GM12878 (cell line): ENCODE data around the gene HMGN3. TPM values are rescaled to one million over a fixed set of nuclear protein-coding genes. Genes with fewer than 3 reads are reported as not detected.

Experiments
- ATAC-seq: fragments of 200-7000 bp; cut with Tn5 transposase; 3 replicates; pipeline ENCODE4 v1.9.1; 2020; ENCODE audit warnings: mild to moderate bottlenecking, moderate library complexity
- BruUV-seq: library from RNA; stranded (reverse); fragments of 400-500 nt; replicated peaks from 2 replicates; lab custom pipeline; 2021; lab: Mats Ljungman, UMichigan
- CTCF ChIA-PET: fragments of 300-600 bp; sonication (Branson Sonifier 250); formaldehyde crosslinking; extraction: SDS; loops from one replicate; lab custom pipeline; 2021; ENCODE audit warnings: inconsistent platforms; lab: Yijun Ruan, JAX
- POLR2A ChIA-PET: fragments of 350-600 bp; formaldehyde crosslinking; extraction: SDS; loops from one replicate; lab custom pipeline; 2021; ENCODE audit warnings: inconsistent platforms; lab: Charles Lee
- RAD21 ChIA-PET: fragments of 300-600 bp; sonication (Branson Sonifier 250); formaldehyde crosslinking; loops from one replicate; lab custom pipeline; 2023; ENCODE audit warnings: antibody characterized with exemption; ENCODE audit not compliant: unreplicated experiment; lab: Charles Lee
- SMC1A ChIA-PET: fragments of 300-600 bp; sonication (Branson Sonifier 250); formaldehyde crosslinking; loops from one replicate; lab custom pipeline; 2023; ENCODE audit not compliant: unreplicated experiment, uncharacterized antibody; lab: Charles Lee
- DNase-seq: peaks from one replicate; pipeline ENCODE4 v3.0.0-alpha.2; 2011; ENCODE audit warnings: low read depth, low spot score
- FAIRE-seq: peaks from 3 replicates; lab custom pipeline; 2011; peaks lifted over from hg19 to GRCh38; lab: Jason Lieb, UNC
- H2AFZ ChIP-seq: 2 replicates; pipeline ENCODE4 v1.6.0; 2011; ENCODE audit warnings: low read depth, low read length, control low read depth; ENCODE audit not compliant: control insufficient read depth
- H3K27ac ChIP-seq: 2 replicates; pipeline ENCODE4 v1.5.1; 2011; ENCODE audit warnings: control low read depth; ENCODE audit not compliant: control insufficient read depth, insufficient read depth
- H3K27me3 ChIP-seq, 2 experiments: replicated peaks in 1 of 2; 2 replicates each; pipeline versions ENCODE4 v1.6.0 to v1.6.1; 2011; ENCODE audit warnings: low read length in 1 of 2; ENCODE audit not compliant: control insufficient read depth in 2 of 2, insufficient read depth in 2 of 2
- H3K36me3 ChIP-seq, 2 experiments: 2 replicates each; pipeline ENCODE4 v1.5.1; 2011; ENCODE audit warnings: low read length in 1 of 2; ENCODE audit not compliant: control insufficient read depth in 2 of 2, insufficient read depth in 2 of 2
- H3K4me1 ChIP-seq: 2 replicates; pipeline ENCODE4 v1.6.1; 2011; ENCODE audit warnings: mild to moderate bottlenecking, low read length, moderate library complexity, mixed read lengths; ENCODE audit not compliant: control insufficient read depth, insufficient read depth
- H3K4me2 ChIP-seq: 2 replicates; pipeline ENCODE4 v1.6.0; 2011; ENCODE audit warnings: control low read depth; ENCODE audit not compliant: control insufficient read depth, insufficient read depth
- H3K4me3 ChIP-seq: fragments of 200-600 bp; sonication (generic); 2 replicates; pipeline ENCODE4 v1.5.1; 2016
- H3K79me2 ChIP-seq: 2 replicates; pipeline ENCODE4 v1.6.0; 2011; ENCODE audit warnings: low read length; ENCODE audit not compliant: control insufficient read depth, insufficient read depth
- H3K9ac ChIP-seq: 2 replicates; pipeline ENCODE4 v1.8.0; 2011; ENCODE audit warnings: low read length, control low read depth, mixed read lengths; ENCODE audit not compliant: control insufficient read depth, insufficient read depth
- H3K9me3 ChIP-seq: replicated peaks from 3 replicates; pipeline ENCODE4 v1.5.1; 2011; ENCODE audit warnings: mild to moderate bottlenecking, low read length; ENCODE audit not compliant: control insufficient read depth, insufficient read depth
- H4K20me1 ChIP-seq: 2 replicates; pipeline ENCODE4 v1.6.0; 2011; ENCODE audit not compliant: control insufficient read depth, insufficient read depth
- BACH1 ChIP-seq: fragments of 450-650 bp; IDR thresholded peaks from 2 replicates; pipeline ENCODE4 v1.6.1; 2017; ENCODE audit warnings: mild to moderate bottlenecking, borderline replicate concordance
- BMI1 ChIP-seq: fragments of 450-650 bp; IDR thresholded peaks from 2 replicates; pipeline ENCODE4 v1.6.1; 2016; ENCODE audit warnings: mild to moderate bottlenecking, moderate library complexity, borderline replicate concordance
- CBX5 ChIP-seq: sonication (generic); IDR thresholded peaks from 2 replicates; pipeline ENCODE4 v1.6.1; 2016; ENCODE audit warnings: low read depth, moderate library complexity, mild to moderate bottlenecking, inconsistent platforms
- CREM ChIP-seq: IDR thresholded peaks from 2 replicates; pipeline ENCODE4 v1.6.1; 2014; ENCODE audit warnings: antibody characterized with exemption, low read depth
- GABPA ChIP-seq: IDR thresholded peaks from 2 replicates; pipeline ENCODE4 v1.6.1; 2014; ENCODE audit warnings: antibody characterized with exemption, low read depth, mild to moderate bottlenecking, inconsistent platforms
- PAX8 ChIP-seq: fragments of 450-650 bp; IDR thresholded peaks from 2 replicates; pipeline ENCODE4 v1.6.1; 2017; ENCODE audit warnings: mild to moderate bottlenecking, moderate library complexity
- REST ChIP-seq: IDR thresholded peaks from 2 replicates; pipeline ENCODE4 v1.6.1; 2012; ENCODE audit warnings: mild to moderate bottlenecking, low read depth, low read length
- SMAD1 ChIP-seq: fragments of 450-650 bp; IDR thresholded peaks from 2 replicates; pipeline ENCODE4 v1.6.1; 2018; ENCODE audit warnings: mild to moderate bottlenecking, low read depth; ENCODE audit not compliant: partially characterized antibody
- WGBS: methylation state at CpG from one replicate; pipeline ENCODE4 v1.1.6; 2016; ENCODE audit warnings: low lambda C conversion rate; ENCODE audit not compliant: insufficient replicate concordance, insufficient coverage; ENCODE audit errors: missing lambda C conversion rate; 5-methylcytosine and 5-hydroxymethylcytosine counted together
- in situ Hi-C: fragments of 300-500 bp; cut with MboI; formaldehyde crosslinking; loops from 9 replicates; pipeline ENCODE4 v1.14.3; 2018; ENCODE audit warnings: mixed read lengths
- intact Hi-C: fragments of 100-400 bp; cut with micrococcal nuclease; formaldehyde crosslinking; loops from one replicate; pipeline ENCODE4 v1.14.2; 2022; ENCODE audit not compliant: unreplicated experiment
- polyA plus RNA-seq, 11 experiments: library from polyadenylated mRNA; depleted of rRNA in 4 of 11; unstranded in 6 of 11; stranded (reverse) in 5 of 11; fragments of >200 nt; fragmentation: Nextera tagmentation in 4 of 11; fragmentation: Illumina TruSeq in 1 of 11; extraction: Ambion mirVana in 4 of 11; extraction: Trizol in 1 of 11; gene quantifications; 1 replicate in 1 of 11; 2 replicates in 10 of 11; pipeline versions ENCODE4 v1.2.1 to v1.2.3, GENCODE V29; 2011 to 2016; ENCODE audit warnings: inconsistent platforms in 2 of 11, missing spikeins in 2 of 11, low read depth in 1 of 11
- total RNA-seq, 4 experiments: library from RNA; depleted of rRNA in 3 of 4; stranded (reverse); fragments of >200 nt in 3 of 4; fragmentation: Illumina TruSeq in 1 of 4; extraction: Trizol in 1 of 4; gene quantifications; 2 replicates each; pipeline versions ENCODE4 v1.2.1 to v1.2.3, GENCODE V29; 2013 to 2021

Gene HMGN3
- total and polyA plus RNA-seq, 10 of the 15 experiments (the other 5 are each of a cell fraction or from before 2014, with no cell fraction given) = 115 to 496 (median 262) TPM

- Histone ChIP-seq H3K9ac (no peak overlapping the region), H3K9me3 (no peaks in the 10 kb centered on the region), H3K4me2 (no peak overlapping the region), H4K20me1 (no peaks in the 10 kb centered on the region), H3K27ac (no peak overlapping the region), H3K4me3 (no peak overlapping the region), H3K4me1 (no peaks in the 10 kb centered on the region), H2AFZ (no peak overlapping the region), H3K36me3 (no peaks in the 10 kb centered on the region), H3K79me2 (no peaks in the 10 kb centered on the region), H3K27me3 (no peaks in the 10 kb centered on the region)
- SMC1A ChIA-PET = interaction anchor here (0.5 to 1.6 kb wide), 2 partner anchors 9 to 115 kb away, joined by 3 to 4 read pairs; no protein-coding TSS in a partner anchor
- ATAC-seq (no peak), FAIRE-seq (no peak), DNase-seq (no peak)
- WGBS = 83% methylated on average over 3 of the region's 3 CpGs
- in situ Hi-C loops = no loop called here
- RAD21 ChIA-PET = no interaction called here
- POLR2A ChIA-PET = interaction anchor here (0.6 kb wide), 2 partner anchors 53 to 57 kb away, joined by 3 to 5 read pairs; no protein-coding TSS in a partner anchor
- BruUV-seq = no TSS peak
- CTCF ChIA-PET = no interaction called here
- intact Hi-C loops = no loop called here
- TF ChIP-seq SMAD1 = no peak
- no peak for TF ChIP-seq CREM
- no peak for TF ChIP-seq BMI1
- TF ChIP-seq GABPA = no peak
- no peak for TF ChIP-seq BACH1
- no peak for TF ChIP-seq CBX5
- no peak for TF ChIP-seq REST
- TF ChIP-seq PAX8 = no peak
Measured at GRCh38 chr6:79188885-79189480, 45.5 kb downstream of the HMGN3 start.
